Prostate gland (tissue), 2 donors: ENCODE data around the gene NCL.

ENCODE experiments used
- CTCF ChIP-seq, 4 experiments: fragments of 200-600 bp in 2 of 4; fragments of 450-650 bp in 2 of 4; sonication (generic) in 2 of 4; IDR thresholded peaks; 1 replicate in 3 of 4; 2 replicates in 1 of 4; pipeline ENCODE4 v1.5.1; 2016 to 2019; ENCODE audit warnings: antibody characterized with exemption in 4 of 4, mild to moderate bottlenecking in 2 of 4, moderate library complexity in 2 of 4
- POLR2A ChIP-seq: fragments of 450-650 bp; IDR thresholded peaks from one replicate; pipeline ENCODE4 v1.6.1; 2016; ENCODE audit warnings: antibody characterized with exemption, mild to moderate bottlenecking

DNA sequence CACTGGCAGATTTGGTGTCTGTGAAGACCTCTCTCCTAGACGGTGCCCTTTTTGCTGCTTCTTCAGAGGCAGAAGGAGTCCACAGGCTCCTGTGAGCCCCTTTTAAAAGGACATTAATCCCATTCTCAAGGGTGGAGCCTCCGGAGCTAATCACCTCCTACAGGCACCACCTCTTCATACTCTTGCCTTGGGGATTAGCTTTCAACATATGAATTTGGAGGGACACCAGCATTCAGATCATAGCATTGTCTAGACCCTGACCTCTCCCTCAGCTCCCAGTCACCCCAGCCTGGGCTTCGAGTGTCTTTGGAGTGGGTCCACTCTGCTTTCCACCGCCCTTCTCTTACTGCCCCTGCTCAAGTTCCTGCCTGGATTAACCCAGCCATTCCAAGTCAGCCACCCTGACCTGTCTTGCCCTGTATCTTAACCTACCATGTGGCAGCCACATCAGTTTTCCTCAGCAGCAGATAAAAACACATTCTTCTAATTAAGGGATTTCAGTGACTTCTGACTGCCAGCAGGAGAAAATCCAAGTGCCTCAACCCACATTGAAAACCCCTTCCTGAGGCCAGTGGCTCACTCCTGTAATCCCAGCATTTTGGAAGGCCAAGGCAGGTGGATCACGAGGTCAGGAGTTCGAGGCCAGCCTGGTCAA is 6.1 kb upstream of the NCL start:
- TF ChIP-seq CTCF (IDR thresholded peaks at IDR 0.05) = no peak
- TF ChIP-seq POLR2A = no peak
